Stimulated activated CD8-positive, alpha-beta memory T cell treated with anti-CD3 and anti-CD28 coated beads, Interleukin-7, amount 100 ng/mL, for 48 hours (primary cell): Measurements from ENCODE around the gene SLC22A15.
"Not testable (repeated sequence)": the region's sequence is repeated elsewhere in the genome, so short reads cannot be mapped to it uniquely, and the experiment has no call there.

Source experiments
- DNase-seq, 2 donors: peaks; one replicate each; pipeline ENCODE4 v3.0.0-alpha.2; 2020; ENCODE audit warnings: low read depth in 1 of 2; ENCODE audit errors: extremely low read depth in 1 of 2

Gene SLC22A15

DNA sequence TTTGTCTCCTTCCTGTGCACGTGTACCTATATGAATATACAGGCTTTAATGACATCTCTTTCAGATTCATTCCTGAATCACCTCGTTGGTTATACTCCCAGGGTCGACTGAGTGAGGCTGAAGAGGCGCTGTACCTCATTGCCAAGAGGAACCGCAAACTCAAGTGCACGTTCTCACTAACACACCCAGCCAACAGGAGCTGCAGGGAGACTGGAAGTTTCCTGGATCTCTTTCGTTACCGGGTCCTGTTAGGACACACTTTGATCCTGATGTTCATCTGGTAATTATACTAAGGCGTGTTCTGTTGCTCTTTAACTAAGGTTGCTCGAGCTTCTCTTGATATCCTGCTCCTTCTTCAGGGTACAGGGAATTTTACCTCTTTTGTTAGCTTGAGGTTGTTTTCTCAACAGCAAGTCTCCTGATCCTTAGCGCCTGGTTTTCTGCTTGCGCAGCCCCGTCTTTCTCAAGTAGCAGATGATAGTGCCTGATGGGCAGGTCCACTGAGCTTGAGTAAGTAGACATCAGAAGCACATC lies 55.1 kb downstream of the SLC22A15 start:
- no peak for DNase-seq

DNA sequence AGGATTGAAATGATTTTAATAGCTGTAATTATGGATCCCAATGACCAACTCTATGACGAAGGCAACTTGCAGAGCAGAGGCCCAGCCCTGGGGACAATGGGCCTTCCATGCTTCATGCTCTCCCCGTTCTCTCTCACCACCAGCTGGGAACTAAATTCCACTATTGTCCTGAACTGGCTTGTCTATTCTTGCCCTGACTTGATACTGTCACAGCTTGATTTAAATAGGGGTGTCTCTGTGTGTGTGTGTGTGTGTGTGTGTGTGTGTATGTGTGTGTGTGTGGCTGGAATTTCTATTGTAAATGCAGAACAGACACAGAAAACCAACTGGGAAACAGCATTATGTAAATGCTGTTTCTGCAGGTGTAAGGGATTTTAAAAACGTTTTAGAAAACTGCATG lies 57.0 kb downstream of the SLC22A15 start:
- no peak for DNase-seq

DNA sequence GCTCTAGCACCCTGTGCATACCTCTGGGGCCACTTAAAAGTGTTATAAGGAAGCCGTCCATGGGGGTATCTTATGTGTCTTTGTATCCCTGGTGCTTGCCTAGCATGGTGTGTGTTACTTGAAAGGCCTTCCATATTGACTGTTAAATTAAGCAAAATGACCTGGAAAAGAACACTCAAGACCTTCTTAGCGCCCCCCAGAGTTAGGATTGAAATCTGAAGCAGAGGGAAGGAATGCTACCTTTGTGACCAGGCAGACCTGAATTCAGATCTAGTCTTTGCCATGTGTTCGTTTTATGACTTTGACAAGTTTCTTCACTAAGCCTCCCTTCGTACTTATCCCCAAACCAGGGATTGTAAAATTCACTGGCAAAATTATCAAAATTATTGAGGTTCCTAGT lies 59.9 kb downstream of the SLC22A15 start:
- no peak for DNase-seq

GRCh38 chr1:116038679-116039078 lies 62.4 kb downstream of the SLC22A15 start:
- no peak for DNase-seq

DNA sequence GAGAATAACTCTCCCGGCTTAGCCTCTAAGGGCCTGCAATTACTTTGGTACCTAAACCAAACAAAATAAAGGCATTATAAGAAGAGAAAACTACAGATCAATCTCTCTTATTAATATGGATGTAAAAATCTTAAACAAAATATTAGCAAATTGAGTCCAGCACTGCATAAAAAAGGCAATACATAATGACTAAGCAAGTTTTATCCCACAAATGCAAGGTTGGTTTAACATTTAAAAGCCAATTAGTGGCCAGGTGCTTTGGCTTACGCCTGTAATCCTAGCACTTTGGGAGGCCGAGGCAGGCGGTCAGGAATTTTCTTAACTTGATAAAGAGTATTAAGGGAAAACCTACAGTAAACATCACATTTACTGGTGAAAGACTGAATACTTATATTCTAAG lies 67.8 kb downstream of the SLC22A15 start:
- DNase-seq = no peak

- not testable (repeated sequence) for DNase-seq
Observed at GRCh38 chr1:116046933-116047332, 70.6 kb downstream of the SLC22A15 start.

DNA sequence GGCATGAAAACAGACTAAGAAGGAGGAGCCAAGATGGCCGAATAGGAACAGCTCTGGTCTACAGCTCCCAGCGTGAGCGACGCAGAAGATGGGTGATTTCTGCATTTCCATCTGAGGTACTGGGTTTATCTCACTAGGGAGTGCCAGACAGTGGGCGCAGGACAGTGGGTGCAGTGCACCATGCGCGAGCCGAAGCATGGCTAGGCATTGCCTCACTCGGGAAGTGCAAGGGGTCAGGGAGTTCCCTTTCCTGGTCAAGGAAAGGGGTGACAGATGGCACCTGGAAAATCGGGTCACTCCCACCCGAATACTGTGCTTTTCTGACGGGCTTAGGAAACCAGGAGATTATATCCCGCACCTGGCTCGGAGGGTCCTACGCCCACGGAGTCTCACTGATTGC lies 75.6 kb downstream of the SLC22A15 start:
- DNase-seq = not testable (repeated sequence)

GRCh38 chr1:116062201-116062600 lies 85.9 kb downstream of the SLC22A15 start:
- DNase-seq = no peak

DNA sequence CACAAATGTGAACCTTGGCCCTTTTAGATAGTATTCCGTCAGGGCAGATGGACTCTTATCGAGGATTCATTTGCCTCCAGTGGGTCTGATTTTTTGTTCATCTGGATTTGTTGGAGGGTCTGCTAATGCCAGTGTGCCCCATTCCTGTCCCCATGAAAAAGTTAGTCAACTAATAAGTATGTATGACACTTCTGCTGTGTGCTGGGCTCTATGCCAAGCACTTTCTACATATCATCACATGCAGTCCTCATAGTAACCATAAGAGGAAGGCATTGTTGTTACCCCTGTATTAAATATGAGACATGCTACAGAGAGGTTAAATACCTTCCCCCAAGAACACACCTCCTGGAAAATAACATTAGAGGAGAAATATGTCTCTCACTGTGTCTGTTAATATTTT lies 88.3 kb downstream of the SLC22A15 start:
- no peak for DNase-seq

DNA sequence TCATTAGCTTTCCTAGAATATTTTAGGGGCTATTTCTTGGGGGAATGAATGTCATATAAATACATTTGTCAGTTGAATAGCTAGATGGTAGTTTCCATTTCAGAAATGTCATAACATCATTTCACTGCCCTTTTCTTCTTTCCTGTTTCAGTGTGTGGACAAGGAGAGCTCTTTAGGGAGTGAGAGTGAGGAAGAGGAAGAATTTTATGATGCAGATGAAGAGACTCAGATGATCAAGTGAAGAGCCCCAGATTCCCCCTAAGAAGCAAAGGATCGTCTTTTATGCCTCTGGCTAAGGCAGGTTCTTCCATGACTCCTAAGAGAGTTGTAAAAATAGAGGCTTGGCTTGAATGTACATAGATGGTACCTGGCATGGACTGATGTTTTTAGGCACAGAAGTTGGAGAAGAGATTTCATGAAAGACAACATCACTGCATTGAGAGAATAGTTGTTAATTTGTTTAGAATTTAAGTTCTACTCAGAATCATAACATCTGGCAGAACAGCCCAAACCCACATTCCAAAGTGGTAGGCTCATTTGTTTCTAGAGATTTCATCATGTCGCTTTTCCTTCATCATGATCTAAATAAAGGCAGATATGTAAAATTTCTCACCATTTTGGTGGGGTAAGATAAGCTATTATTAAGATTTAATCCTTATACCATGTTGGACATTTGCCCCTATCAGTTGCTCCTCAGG lies 90.7 kb downstream of the SLC22A15 start:
- DNase-seq = no peak

- no peak for DNase-seq
Observed at GRCh38 chr1:116067566-116067890, 91.2 kb downstream of the SLC22A15 start.

DNA sequence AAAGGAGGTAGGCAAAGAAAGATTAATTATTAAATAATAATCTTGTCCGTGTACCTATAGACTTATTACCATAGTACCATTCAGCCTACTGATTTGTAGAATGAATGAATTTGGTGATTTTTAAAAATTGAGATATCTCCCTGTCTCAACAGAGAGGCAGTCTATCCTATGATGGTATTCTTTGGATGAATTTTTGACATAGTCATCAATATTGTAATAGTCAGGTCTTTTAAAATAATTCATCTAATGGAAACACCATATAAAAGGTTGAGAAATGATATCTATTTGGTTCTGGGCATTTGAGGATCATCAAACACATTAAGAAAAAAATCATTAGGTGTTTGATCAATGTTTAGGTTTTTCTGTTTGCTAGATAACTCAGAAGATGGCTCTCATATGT lies 99.3 kb downstream of the SLC22A15 start:
- DNase-seq = no peak

DNA sequence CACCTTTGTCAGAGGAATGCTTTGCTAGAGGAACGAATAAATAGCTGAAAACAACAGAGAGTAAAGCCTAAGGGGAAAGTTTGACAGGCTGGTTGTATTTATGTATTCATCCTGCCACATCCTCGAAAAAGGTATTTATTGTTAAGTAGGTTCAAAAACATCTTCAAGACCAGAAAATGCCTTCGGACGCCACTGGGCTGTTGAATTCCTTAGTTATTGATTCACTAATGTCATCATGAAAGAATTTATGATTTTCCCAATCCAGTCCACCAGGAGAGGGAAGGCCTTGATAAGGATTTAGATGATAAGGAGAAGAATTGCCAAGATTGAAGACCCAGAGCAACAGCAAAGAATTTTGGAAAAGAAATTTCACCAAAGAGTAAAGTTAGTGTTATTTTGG lies 99.7 kb downstream of the SLC22A15 start:
- no peak for DNase-seq

DNA sequence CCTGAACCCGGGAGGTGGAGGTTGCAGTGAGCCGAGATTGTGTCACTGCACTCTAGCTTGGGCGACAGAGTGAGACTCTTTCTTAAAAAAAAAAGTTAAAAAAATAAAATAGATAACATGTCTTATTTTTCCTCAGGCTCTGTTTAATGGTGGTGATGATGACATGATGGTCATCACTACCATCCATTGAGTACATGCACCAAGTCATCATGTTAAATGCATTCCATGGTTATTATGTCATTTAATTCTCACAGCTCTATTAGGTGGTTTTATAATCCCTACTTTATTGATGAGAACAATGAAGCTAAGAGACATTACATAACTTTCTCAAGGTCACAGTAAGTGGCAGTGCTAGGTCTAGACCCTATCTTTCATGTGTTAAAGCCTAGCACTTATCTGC lies 100.5 kb downstream of the SLC22A15 start:
- no peak for DNase-seq

- no peak for DNase-seq
Observed at GRCh38 chr1:116078699-116079223, 102.4 kb downstream of the SLC22A15 start.

DNA sequence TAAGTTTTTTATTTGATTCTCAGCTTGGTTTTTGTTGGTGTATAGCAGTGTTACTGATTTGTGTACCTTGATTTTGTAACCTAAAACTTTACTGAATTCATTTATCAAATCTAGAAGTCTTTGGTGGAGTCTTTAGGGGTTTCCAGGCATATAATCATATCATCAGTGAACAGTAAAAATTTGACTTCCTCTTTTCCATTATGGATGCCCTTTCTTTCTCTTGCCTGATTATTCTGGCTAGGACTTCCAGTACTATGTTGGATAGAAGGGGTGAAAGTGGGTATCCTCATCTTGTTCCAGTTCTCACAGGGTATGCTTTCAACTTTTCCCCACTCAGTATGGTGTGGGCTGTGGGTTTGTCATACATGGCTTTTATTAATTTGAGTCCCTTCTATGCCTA lies 111.3 kb downstream of the SLC22A15 start:
- no peak for DNase-seq

- DNase-seq = no peak
Observed at GRCh38 chr1:116089870-116090269, 113.6 kb downstream of the SLC22A15 start.

DNA sequence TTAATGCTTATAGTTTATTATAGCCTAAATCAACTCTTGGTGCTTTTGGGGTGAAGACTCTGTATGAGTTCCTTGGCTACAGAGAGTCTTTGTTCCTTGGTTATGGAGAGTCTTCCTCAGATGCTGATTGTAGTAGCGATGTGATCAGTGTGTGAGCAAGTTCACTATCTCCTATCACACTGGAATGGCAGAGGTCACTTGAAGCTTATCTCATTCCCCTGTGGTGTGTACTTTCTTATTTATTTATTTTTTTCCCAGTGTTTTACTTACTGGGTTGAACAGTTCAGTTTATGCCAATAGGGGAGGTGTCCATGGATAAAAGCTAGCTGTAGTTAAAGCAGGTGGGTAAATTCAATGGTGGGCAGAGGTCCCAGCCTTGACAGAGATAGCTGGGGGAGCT lies 114.8 kb downstream of the SLC22A15 start:
- DNase-seq = no peak

- DNase-seq = no peak
Observed at GRCh38 chr1:116092752-116093489, 116.6 kb downstream of the SLC22A15 start.

DNA sequence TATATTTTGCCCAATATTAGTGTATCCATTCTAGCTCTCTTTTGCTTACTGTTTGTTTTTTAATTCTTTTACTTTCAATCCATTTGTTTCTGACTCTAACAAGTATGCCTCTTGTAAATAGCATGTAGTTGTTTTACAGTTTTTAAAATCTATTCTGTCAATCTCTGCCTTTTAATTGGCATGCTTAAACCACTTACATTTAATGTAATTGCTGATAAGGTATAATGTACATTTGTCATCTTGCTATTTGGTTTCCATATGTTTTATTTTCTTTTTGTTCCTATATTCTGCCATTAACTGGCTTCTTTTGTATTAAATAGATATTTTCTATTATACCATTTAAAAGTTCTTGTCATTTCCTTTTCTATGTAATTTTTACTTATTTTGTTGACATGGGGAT lies 118.7 kb downstream of the SLC22A15 start:
- DNase-seq = no peak

GRCh38 chr1:116096013-116096618 lies 119.8 kb downstream of the SLC22A15 start:
- no peak for DNase-seq

DNA sequence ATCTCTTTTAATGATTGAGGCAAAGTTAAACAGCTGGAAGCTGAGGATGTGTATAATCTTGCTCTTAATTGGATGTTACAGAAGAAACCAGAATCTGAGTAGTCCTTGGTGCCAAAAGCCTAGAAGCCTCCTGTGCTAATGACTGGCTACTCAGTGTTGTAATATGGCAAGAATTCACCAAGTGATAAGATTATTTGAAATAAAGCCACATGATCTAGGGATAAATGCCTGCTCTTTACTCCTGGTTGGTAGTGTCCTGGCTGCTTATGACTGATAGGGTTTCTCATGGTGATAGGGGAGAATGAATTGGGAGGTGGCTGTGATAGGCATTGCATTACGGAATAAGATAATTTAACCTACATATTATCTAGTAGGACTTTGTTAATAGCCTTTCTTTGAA lies 121.3 kb downstream of the SLC22A15 start:
- no peak for DNase-seq
